Measurements from ENCODE around the gene LAGE3. TPM values are rescaled to one million over a fixed set of nuclear protein-coding genes. Genes with fewer than 3 reads are reported as not detected.

The LAGE3 gene
- total RNA-seq, 1 donor from 2014 or later, result 15.3 TPM

- peak overlapping the region; percentile 61 for H3K27ac Mint-ChIP-seq
- no peaks in the 10 kb centered on the region for H3K27me3 Mint-ChIP-seq (ENCODE audit: low read depth)
- TF ChIP-seq CTCF (IDR thresholded peaks at IDR 0.05; ENCODE audit: unreplicated experiment), result no peak
- peak overlapping the region; percentile 79 for H3K4me3 Mint-ChIP-seq
- H3K4me1 Mint-ChIP-seq, result peaks cover 11% of the 10 kb centered on the region
- H3K9me3 Mint-ChIP-seq, result no peaks in the 10 kb centered on the region
- peaks cover 12% of the 10 kb centered on the region for H3K36me3 Mint-ChIP-seq
- DNase-seq (ENCODE audit: low spot score in 2 of 2, unreplicated experiment in 2 of 2), result no peak
These were observed 40.8 kb downstream of the LAGE3 start for GRCh38 chrX:154437971-154438893.

- peak in 1 of 2 experiments; percentile 59 for DNase-seq (ENCODE audit: low spot score in 2 of 2, unreplicated experiment in 2 of 2)
- Mint-ChIP-seq H3K4me1 (peaks cover 11% of the 10 kb centered on the region), H3K9me3 (no peaks in the 10 kb centered on the region), H3K27ac (peak within 1 kb of the TSS; percentile 61), H3K36me3 (peaks cover 14% of the 10 kb centered on the region), H3K4me3 (peak within 1 kb of the TSS; percentile 79), H3K27me3 (ENCODE audit: low read depth) (no peaks in the 10 kb centered on the region)
- no peak for TF ChIP-seq CTCF (IDR thresholded peaks at IDR 0.05; ENCODE audit: unreplicated experiment)
These were observed 41.9 kb downstream of the LAGE3 start, which contains the start of gene GDI1 for GRCh38 chrX:154436983-154437752. Gene GDI1, plus strand, starts transcription at chrX:154437154. Its CDS starts 101 bp downstream, at chrX:154437255.

- Mint-ChIP-seq H3K27ac (peak overlapping the region; percentile 13), H3K36me3 (peaks cover 13% of the 10 kb centered on the region), H3K9me3 (no peaks in the 10 kb centered on the region), H3K4me1 (peaks cover 11% of the 10 kb centered on the region), H3K27me3 (ENCODE audit: low read depth) (no peaks in the 10 kb centered on the region), H3K4me3 (peak overlapping the region; percentile 75)
- no peak for TF ChIP-seq CTCF (IDR thresholded peaks at IDR 0.05; ENCODE audit: unreplicated experiment)
- no peak for DNase-seq (ENCODE audit: low spot score in 2 of 2, unreplicated experiment in 2 of 2)
These were observed 42.6 kb downstream of the LAGE3 start for GRCh38 chrX:154436374-154436982.

- DNase-seq (ENCODE audit: low spot score in 2 of 2, unreplicated experiment in 2 of 2), result no peak
- Mint-ChIP-seq H3K4me1 (peaks cover 19% of the 10 kb centered on the region), H3K27ac (no peak overlapping the region), H3K4me3 (no peak overlapping the region), H3K9me3 (peaks cover 4% of the 10 kb centered on the region), H3K27me3 (ENCODE audit: low read depth) (no peaks in the 10 kb centered on the region), H3K36me3 (peaks cover 12% of the 10 kb centered on the region)
- no peak for TF ChIP-seq CTCF (IDR thresholded peaks at IDR 0.05; ENCODE audit: unreplicated experiment)
These were observed 43.8 kb downstream of the LAGE3 start for GRCh38 chrX:154435171-154435733.

All from mesothelial cell of epicardium (in vitro differentiated cells).